Tibial nerve (tissue), 4 donors: ENCODE data around the gene EML5. TPM values are rescaled to one million over a fixed set of nuclear protein-coding genes. Genes with fewer than 3 reads are reported as not detected.

Experiments
- DNase-seq, 2 donors: peaks; one replicate each; pipeline ENCODE4 v3.0.0-alpha.2; 2019; ENCODE audit warnings: low spot score in 2 of 2
- H3K27ac ChIP-seq, 4 donors: fragments of 200-600 bp; sonication (generic) in 3 of 4; one replicate each; pipeline ENCODE4 v1.5.1; 2017 to 2019; ENCODE audit warnings: mild to moderate bottlenecking in 1 of 4
- H3K27me3 ChIP-seq, 2 donors: fragments of 200-600 bp; sonication (generic) in 1 of 2; one replicate each; pipeline versions ENCODE4 v1.5.1 to v1.6.0; 2017 to 2019
- H3K36me3 ChIP-seq, 3 donors: fragments of 200-600 bp; sonication (generic); one replicate each; pipeline ENCODE4 v1.5.1; 2018 to 2019
- H3K4me1 ChIP-seq, 4 donors: fragments of 200-600 bp; sonication (generic) in 3 of 4; one replicate each; pipeline ENCODE4 v1.5.1; 2017 to 2019
- H3K4me3 ChIP-seq, 4 donors: fragments of 200-600 bp; sonication (generic) in 3 of 4; one replicate each; pipeline ENCODE4 v1.5.1; 2017 to 2019; ENCODE audit warnings: mild to moderate bottlenecking in 1 of 4, moderate library complexity in 1 of 4
- H3K9me3 ChIP-seq, 4 donors: fragments of 200-600 bp; sonication (generic) in 3 of 4; one replicate each; pipeline ENCODE4 v1.5.1; 2017 to 2019
- CTCF ChIP-seq, 5 experiments: fragments of 200-600 bp in 3 of 5; fragments of 450-650 bp in 2 of 5; sonication (generic) in 3 of 5; IDR thresholded peaks; one replicate each; pipeline ENCODE4 v1.5.1; 2016 to 2019; ENCODE audit warnings: antibody characterized with exemption in 5 of 5, mild to moderate bottlenecking in 3 of 5, moderate library complexity in 2 of 5
- EP300 ChIP-seq, 2 donors: sonication (generic); formaldehyde crosslinking; IDR thresholded peaks; one replicate each; pipeline ENCODE4 v1.6.1; 2017; ENCODE audit warnings: antibody characterized with exemption in 2 of 2, mild to moderate bottlenecking in 1 of 2
- POLR2A ChIP-seq, 2 donors: fragments of 450-650 bp; IDR thresholded peaks; one replicate each; pipeline ENCODE4 v1.6.1; 2017; ENCODE audit warnings: antibody characterized with exemption in 2 of 2, mild to moderate bottlenecking in 2 of 2, moderate library complexity in 2 of 2
- WGBS, 2 donors: methylation state at CpG; one replicate each; pipeline ENCODE4 v1.1.5; 2018; 5-methylcytosine and 5-hydroxymethylcytosine counted together
- total RNA-seq, 4 donors: library from RNA; depleted of rRNA; stranded (reverse); fragments of >200 nt; gene quantifications; one replicate each; pipeline ENCODE4 v1.1.0, GENCODE V29; 2016

The EML5 gene
- total RNA-seq, 4 donors from 2014 or later = 0.59 to 0.87 (median 0.72) TPM

GRCh38 chr14:88749139-88749538 lies 43.6 kb downstream of the EML5 start:
- WGBS, 2 donors = 55 to 74% methylated on average over 1 of the region's 1 CpG
- Histone ChIP-seq H3K27ac (no peak overlapping the region), H3K4me3 (no peak overlapping the region), H3K4me1 (no peaks in the 10 kb centered on the region), H3K9me3 (no peaks in the 10 kb centered on the region), H3K27me3 (no peaks in the 10 kb centered on the region), H3K36me3 (no peaks in the 10 kb centered on the region)
- TF ChIP-seq CTCF (IDR thresholded peaks at IDR 0.05) (no peak), EP300 (IDR thresholded peaks at IDR 0.05) (no peak), POLR2A (IDR thresholded peaks at IDR 0.05) (no peak)
- DNase-seq = no peak

DNA sequence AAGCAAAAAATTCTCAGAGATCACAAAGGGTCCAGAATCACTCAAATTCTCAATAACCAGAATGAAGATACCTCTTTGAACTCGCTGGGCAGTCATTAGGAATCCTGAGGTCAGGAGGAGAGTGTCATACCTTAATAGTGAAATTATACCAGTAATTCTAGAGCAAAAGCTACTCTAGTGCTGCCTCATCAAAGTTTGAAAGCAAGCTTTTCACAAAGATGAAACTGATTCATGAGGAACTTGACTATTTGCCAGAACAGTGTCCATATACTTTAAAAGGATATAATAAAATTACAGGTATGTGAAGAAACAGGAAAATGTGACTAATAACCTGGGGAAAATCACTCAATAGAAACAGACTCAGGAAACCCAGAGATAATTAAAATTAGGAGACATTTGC lies 44.5 kb downstream of the EML5 start:
- DNase-seq = no peak
- WGBS, 2 donors = 80 to 81% methylated on average over 1 of the region's 1 CpG
- Histone ChIP-seq H3K27ac (no peak overlapping the region), H3K27me3 (no peaks in the 10 kb centered on the region), H3K36me3 (no peaks in the 10 kb centered on the region), H3K4me1 (no peaks in the 10 kb centered on the region), H3K9me3 (no peaks in the 10 kb centered on the region), H3K4me3 (no peak overlapping the region)
- TF ChIP-seq POLR2A (IDR thresholded peaks at IDR 0.05) (no peak), CTCF (IDR thresholded peaks at IDR 0.05) (no peak), EP300 (IDR thresholded peaks at IDR 0.05) (no peak)

- TF ChIP-seq EP300 (IDR thresholded peaks at IDR 0.05) (no peak), CTCF (IDR thresholded peaks at IDR 0.05) (no peak), POLR2A (IDR thresholded peaks at IDR 0.05) (no peak)
- WGBS, 2 donors = 37 to 38% methylated on average over 1 of the region's 1 CpG
- Histone ChIP-seq H3K4me3 (no peak overlapping the region), H3K4me1 (no peaks in the 10 kb centered on the region), H3K27me3 (no peaks in the 10 kb centered on the region), H3K9me3 (no peaks in the 10 kb centered on the region), H3K27ac (no peak overlapping the region), H3K36me3 (no peaks in the 10 kb centered on the region)
- DNase-seq = no peak
These were observed 46.7 kb downstream of the EML5 start for GRCh38 chr14:88746052-88746451.

DNA sequence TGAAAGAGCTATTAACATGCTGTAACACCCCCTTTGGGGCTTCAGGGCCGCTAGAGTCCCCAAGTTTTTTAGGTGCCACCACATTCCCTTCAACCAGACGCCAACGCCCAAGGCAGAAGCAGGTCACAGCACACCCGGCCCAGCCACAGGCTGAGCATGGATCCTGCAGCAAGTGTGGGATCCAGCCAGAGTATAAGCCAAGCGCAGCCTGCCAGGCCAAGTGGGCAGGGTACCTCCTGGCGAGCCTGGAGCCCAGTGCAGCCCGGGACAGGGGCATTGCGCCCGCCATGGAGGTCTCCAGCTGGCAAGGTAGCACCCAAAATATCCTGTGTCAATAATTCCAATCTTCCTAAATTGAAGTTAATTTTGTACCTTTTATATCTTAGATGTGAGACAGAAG lies 55.5 kb downstream of the EML5 start:
- DNase-seq = no peak
- Histone ChIP-seq H3K4me3 (no peak overlapping the region), H3K27me3 (no peaks in the 10 kb centered on the region), H3K36me3 (peaks cover 0 to 6% (median 0%) of the 10 kb centered on the region in 3 donors), H3K4me1 (no peaks in the 10 kb centered on the region), H3K27ac (no peak overlapping the region), H3K9me3 (no peaks in the 10 kb centered on the region)
- 94 to 96% methylated on average over 9 of the region's 9 CpGs for WGBS, 2 donors
- TF ChIP-seq EP300 (IDR thresholded peaks at IDR 0.05) (no peak), POLR2A (IDR thresholded peaks at IDR 0.05) (no peak), CTCF (IDR thresholded peaks at IDR 0.05) (no peak)

DNA sequence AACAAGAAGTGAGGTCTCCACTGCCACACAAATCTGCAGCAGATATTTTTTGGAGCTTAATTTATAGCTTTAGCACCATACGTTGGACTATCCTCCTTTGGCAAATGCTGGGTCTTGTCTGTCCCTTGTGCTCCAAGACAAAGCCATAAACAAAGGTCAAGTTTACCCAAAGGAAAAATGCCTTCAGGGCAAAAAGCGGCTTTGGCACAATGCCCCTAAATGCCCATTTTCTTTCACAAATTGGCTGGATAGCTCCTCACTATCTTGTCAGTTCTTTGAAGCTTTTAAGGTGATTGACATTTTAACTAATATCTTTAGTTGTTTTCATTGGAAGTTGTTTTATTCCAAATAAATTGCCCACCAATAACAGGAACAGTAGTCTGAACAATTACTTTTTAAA lies 59.6 kb downstream of the EML5 start:
- no peak for DNase-seq
- TF ChIP-seq POLR2A (IDR thresholded peaks at IDR 0.05) = no peak
- TF ChIP-seq EP300 (IDR thresholded peaks at IDR 0.05) = no peak
- no peak for TF ChIP-seq CTCF (IDR thresholded peaks at IDR 0.05)
- no peaks in the 10 kb centered on the region for H3K27me3 ChIP-seq
- H3K9me3 ChIP-seq = no peaks in the 10 kb centered on the region
- WGBS, 2 donors = 62 to 65% methylated on average over 2 of the region's 2 CpGs
- peaks cover 0 to 6% (median 0%) of the 10 kb centered on the region in 3 donors for H3K36me3 ChIP-seq
- H3K27ac ChIP-seq = no peak overlapping the region
- no peaks in the 10 kb centered on the region for H3K4me1 ChIP-seq
- no peak overlapping the region for H3K4me3 ChIP-seq
